Measurements from ENCODE around the gene TMEM150A. TPM values are rescaled to one million over a fixed set of nuclear protein-coding genes. Genes with fewer than 3 reads are reported as not detected.
"Not testable (repeated sequence)": the region's sequence is repeated elsewhere in the genome, so short reads cannot be mapped to it uniquely, and the experiment has no call there.

The TMEM150A gene
- total RNA-seq, 1 donor from 2014 or later = 12.9 TPM

- peak; percentile 88 for DNase-seq
Observed at GRCh38 chr2:85611705-85612587, 9.4 kb upstream of the TMEM150A start, which contains the start of gene C2orf68. C2orf68 (minus strand) TSS chr2:85612066; CDS start chr2:85611984, 82 bp downstream.

GRCh38 chr2:85611217-85611704 lies 8.8 kb upstream of the TMEM150A start:
- peak; percentile 25 for DNase-seq

GRCh38 chr2:85607268-85608215 lies 5.0 kb upstream of the TMEM150A start:
- no peak for DNase-seq

- no peak for DNase-seq
Observed at GRCh38 chr2:85606116-85606455, 3.6 kb upstream of the TMEM150A start.

GRCh38 chr2:85605406-85606115 lies 3.1 kb upstream of the TMEM150A start:
- DNase-seq = peak; percentile 71

GRCh38 chr2:85604568-85605339 lies 2.3 kb upstream of the TMEM150A start:
- DNase-seq = no peak

GRCh38 chr2:85604133-85604444 lies 1.6 kb upstream of the TMEM150A start:
- not testable (repeated sequence) for DNase-seq

GRCh38 chr2:85601771-85602475 lies 575 bp downstream of the TMEM150A start:
- DNase-seq = peak; percentile 58

- no peak for DNase-seq
Observed at GRCh38 chr2:85600951-85601770, 1.3 kb downstream of the TMEM150A start.

GRCh38 chr2:85600235-85600575 lies 2.3 kb downstream of the TMEM150A start:
- DNase-seq = no peak

- DNase-seq = no peak
Observed at GRCh38 chr2:85599468-85600234, 2.8 kb downstream of the TMEM150A start.

GRCh38 chr2:85598594-85599340 lies 3.7 kb downstream of the TMEM150A start:
- no peak for DNase-seq

GRCh38 chr2:85597241-85597640 lies 5.3 kb downstream of the TMEM150A start:
- DNase-seq = no peak

- no peak for DNase-seq
Observed at GRCh38 chr2:85596486-85597143, 5.9 kb downstream of the TMEM150A start.

GRCh38 chr2:85596026-85596333 lies 6.5 kb downstream of the TMEM150A start:
- DNase-seq = no peak

- peak; percentile 99 for DNase-seq
Observed at GRCh38 chr2:85595301-85596025, 7.0 kb downstream of the TMEM150A start, which contains the start of gene RNF181. RNF181 (plus strand) TSS chr2:85595745; CDS start chr2:85595764, 19 bp downstream.

- no peak for DNase-seq
Observed at GRCh38 chr2:85594715-85595300, 7.7 kb downstream of the TMEM150A start.

Measured in dermis blood vessel endothelial cell (primary cell).